Activated CD8-positive, alpha-beta memory T cell treated with anti-CD3 and anti-CD28 coated beads, Interleukin-2, amount 50 U/mL, for 1 hour (primary cell): ENCODE results near the gene SLC2A13.
"Not testable (repeated sequence)": the region's sequence is repeated elsewhere in the genome, so short reads cannot be mapped to it uniquely, and the experiment has no call there.

Source experiments
- DNase-seq: peaks from one replicate; pipeline ENCODE4 v3.0.0-alpha.2; 2020; ENCODE audit errors: extremely low read depth

SLC2A13 gene

DNA sequence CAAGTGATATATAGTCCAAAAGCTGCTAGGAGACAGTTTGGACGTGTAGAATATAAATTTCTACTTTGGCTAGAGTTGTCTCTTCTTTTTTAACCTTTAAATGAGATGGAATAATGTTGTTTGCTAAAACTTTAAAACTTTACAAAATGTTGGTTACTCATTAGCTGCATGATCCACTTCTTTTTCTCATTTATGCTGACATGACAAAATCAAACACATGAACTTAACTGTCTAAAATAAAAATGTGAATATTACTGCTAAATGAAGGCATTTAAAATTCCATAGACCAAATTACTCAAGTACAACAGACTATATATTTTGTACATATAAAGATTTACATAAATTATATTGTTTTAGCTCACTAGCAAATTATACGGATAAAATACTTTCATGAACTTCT is 350.4 kb downstream of the SLC2A13 start:
- no peak for DNase-seq

GRCh38 chr12:39752482-39753137 is 353.3 kb downstream of the SLC2A13 start:
- DNase-seq, result no peak

- DNase-seq, result not testable (repeated sequence)
Observed at GRCh38 chr12:39746151-39746550, 359.7 kb downstream of the SLC2A13 start.

- DNase-seq, result no peak
Observed at GRCh38 chr12:39743655-39744054, 362.2 kb downstream of the SLC2A13 start.

GRCh38 chr12:39736406-39736805 is 369.5 kb downstream of the SLC2A13 start:
- no peak for DNase-seq

DNA sequence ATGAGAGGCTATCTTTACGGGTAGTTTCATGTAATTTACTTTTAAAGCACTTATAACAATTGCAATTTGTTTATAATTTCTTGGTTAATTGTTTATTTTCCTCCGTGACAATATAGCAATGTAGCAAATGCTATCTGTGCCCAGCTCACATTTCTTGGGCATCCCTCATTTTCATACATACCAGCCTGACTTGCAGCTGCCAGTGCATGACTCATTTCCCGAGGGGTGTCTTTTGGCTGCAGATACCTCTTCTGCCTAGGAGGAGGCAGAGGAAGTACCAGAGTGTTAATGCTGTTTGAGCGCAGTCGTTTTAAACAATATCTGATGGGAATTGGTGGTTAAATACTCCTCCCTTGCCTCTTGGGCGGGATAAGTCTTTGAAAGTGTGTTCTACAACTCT is 382.1 kb downstream of the SLC2A13 start:
- no peak for DNase-seq

GRCh38 chr12:39722504-39722903 is 383.4 kb downstream of the SLC2A13 start:
- no peak for DNase-seq

DNA sequence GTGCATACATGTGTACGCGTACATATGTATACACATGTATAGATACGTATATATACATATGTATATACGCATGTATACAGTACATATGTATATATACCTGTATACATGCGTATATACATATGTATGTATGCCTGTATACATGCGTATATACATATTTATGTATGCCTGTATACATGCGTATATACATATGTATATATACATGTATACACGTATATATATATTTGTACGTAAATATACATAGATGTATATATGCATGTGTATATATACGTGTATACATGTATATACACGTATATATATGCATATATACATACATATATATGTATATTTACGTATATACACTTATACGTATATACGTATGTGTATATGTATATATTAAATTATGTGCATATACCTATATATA is 392.3 kb downstream of the SLC2A13 start:
- no peak for DNase-seq

GRCh38 chr12:39712334-39712733 is 393.5 kb downstream of the SLC2A13 start:
- no peak for DNase-seq
